DMS 273 (cell line): ENCODE results near the gene IL17RD.

Experiments used
- DNase-seq: peaks from one replicate; lab custom pipeline; 2025; ENCODE audit not compliant: unreplicated experiment; lab: John Stamatoyannopoulos, UW

IL17RD gene

GRCh38 chr3:57130571-57131209, 34.5 kb downstream of the IL17RD start:
- no peak for DNase-seq

- DNase-seq = no peak
Observed at GRCh38 chr3:57128826-57129667, 36.1 kb downstream of the IL17RD start.

GRCh38 chr3:57127891-57128518, 37.1 kb downstream of the IL17RD start:
- DNase-seq = no peak

- DNase-seq = no peak
Observed at GRCh38 chr3:57126244-57126643, 38.9 kb downstream of the IL17RD start.

GRCh38 chr3:57120451-57121174, 44.5 kb downstream of the IL17RD start:
- DNase-seq = no peak

GRCh38 chr3:57120040-57120439, 45.1 kb downstream of the IL17RD start:
- DNase-seq = no peak

- no peak for DNase-seq
Observed at GRCh38 chr3:57118254-57118653, 46.9 kb downstream of the IL17RD start.

- DNase-seq = no peak
Observed at GRCh38 chr3:57116501-57116900, 48.7 kb downstream of the IL17RD start.

GRCh38 chr3:57112206-57112605, 52.9 kb downstream of the IL17RD start:
- DNase-seq = peak; percentile 11

GRCh38 chr3:57110798-57111197, 54.4 kb downstream of the IL17RD start:
- no peak for DNase-seq

- DNase-seq = no peak
Observed at GRCh38 chr3:57110214-57110613, 54.9 kb downstream of the IL17RD start.

- DNase-seq = no peak
Observed at GRCh38 chr3:57109437-57110199, 55.5 kb downstream of the IL17RD start.

GRCh38 chr3:57108684-57109083, 56.5 kb downstream of the IL17RD start:
- DNase-seq = no peak

- no peak for DNase-seq
Observed at GRCh38 chr3:57105585-57105984, 59.6 kb downstream of the IL17RD start.

GRCh38 chr3:57100046-57100695, 65.0 kb downstream of the IL17RD start:
- DNase-seq = peak; percentile 85

GRCh38 chr3:57098418-57099310, 66.5 kb downstream of the IL17RD start:
- no peak for DNase-seq

GRCh38 chr3:57097536-57097935, 67.6 kb downstream of the IL17RD start:
- DNase-seq = no peak

GRCh38 chr3:57095363-57095762, 69.8 kb downstream of the IL17RD start:
- peak; percentile 27 for DNase-seq

GRCh38 chr3:57094575-57094974, 70.6 kb downstream of the IL17RD start:
- DNase-seq = peak; percentile 88
